ENCODE results near the gene RNF103. TPM values are rescaled to one million over a fixed set of nuclear protein-coding genes. Genes with fewer than 3 reads are reported as not detected.

The RNF103 gene
- total and polyA plus RNA-seq, 2 of the 13 experiments (the other 11 are each of a cell fraction or from before 2014, with no cell fraction given) = 19.8 to 21.1 TPM

- TF ChIP-seq ZUFSP (CRISPR knock-in tag; IDR thresholded peaks at IDR 0.05; ENCODE audit: borderline replicate concordance) (no peak), GPN1 (CRISPR knock-in tag; IDR thresholded peaks at IDR 0.05; ENCODE audit: borderline replicate concordance) (no peak), YEATS2 (CRISPR knock-in tag; IDR thresholded peaks at IDR 0.05; ENCODE audit: borderline replicate concordance) (no peak), ZNF737 (CRISPR knock-in tag; IDR thresholded peaks at IDR 0.05; ENCODE audit: borderline replicate concordance) (no peak), KIAA2018 (CRISPR knock-in tag; IDR thresholded peaks at IDR 0.05; ENCODE audit: borderline replicate concordance) (no peak), GLMP (CRISPR knock-in tag; IDR thresholded peaks at IDR 0.05; ENCODE audit: borderline replicate concordance) (no peak), ZNF720 (CRISPR knock-in tag; IDR thresholded peaks at IDR 0.05) (no peak), JUNB (CRISPR knock-in tag; IDR thresholded peaks at IDR 0.05; ENCODE audit: borderline replicate concordance) (no peak; the same call in 1 of the 2 replicates), FOSL2 (CRISPR knock-in tag; IDR thresholded peaks at IDR 0.05) (no peak), MIER2 (CRISPR knock-in tag; IDR thresholded peaks at IDR 0.05) (no peak), HMGA1 (CRISPR knock-in tag; conservative IDR thresholded peaks at IDR 0.05) (no peak), PPARG (CRISPR knock-in tag; conservative IDR thresholded peaks at IDR 0.05) (no peak)
Measured at GRCh38 chr2:86563650-86564061, 60.0 kb downstream of the RNF103 start (continued).

Data from HepG2 (cell line).